Smooth muscle cell (in vitro differentiated cells): ENCODE data around the gene TIAM2. TPM values are rescaled to one million over a fixed set of nuclear protein-coding genes. Genes with fewer than 3 reads are reported as not detected.

ENCODE experiments used
- DNase-seq: peaks from one replicate; lab custom pipeline; 2025; ENCODE audit not compliant: unreplicated experiment; lab: John Stamatoyannopoulos, UW
- H2AFZ ChIP-seq: fragments of 200-600 bp; sonication (generic); 2 replicates; pipeline ENCODE4 v1.6.0; 2016; ENCODE audit warnings: antibody characterized with exemption, low read depth, mild to moderate bottlenecking
- H3F3A ChIP-seq: fragments of 200-600 bp; sonication (generic); 2 replicates; pipeline ENCODE4 v1.6.0; 2017; ENCODE audit warnings: antibody characterized with exemption, low read depth
- H3K27ac ChIP-seq: fragments of 200-600 bp; sonication (generic); 2 replicates; pipeline ENCODE4 v1.5.1; 2016; ENCODE audit warnings: low read depth, mild to moderate bottlenecking
- H3K27me3 ChIP-seq: fragments of 200-600 bp; sonication (generic); 2 replicates; pipeline ENCODE4 v1.6.1; 2016; ENCODE audit warnings: low read depth, mild to moderate bottlenecking
- H3K36me3 ChIP-seq: fragments of 200-600 bp; sonication (generic); 2 replicates; pipeline ENCODE4 v1.5.1; 2016; ENCODE audit warnings: low read depth
- H3K4me1 ChIP-seq: fragments of 200-600 bp; sonication (generic); 2 replicates; pipeline ENCODE4 v1.5.1; 2016; ENCODE audit warnings: low read depth
- H3K4me2 ChIP-seq: fragments of 200-600 bp; sonication (generic); 2 replicates; pipeline ENCODE4 v1.6.0; 2016; ENCODE audit warnings: mild to moderate bottlenecking
- H3K4me3 ChIP-seq: fragments of 200-600 bp; sonication (generic); 2 replicates; pipeline ENCODE4 v1.5.1; 2016; ENCODE audit warnings: mild to moderate bottlenecking
- H3K79me2 ChIP-seq: fragments of 200-600 bp; sonication (generic); 2 replicates; pipeline ENCODE4 v1.6.0; 2016; ENCODE audit warnings: low read depth, mild to moderate bottlenecking
- H3K9ac ChIP-seq: fragments of 200-600 bp; sonication (generic); 2 replicates; pipeline ENCODE4 v1.6.0; 2016; ENCODE audit warnings: low read depth
- H3K9me3 ChIP-seq: fragments of 200-600 bp; sonication (generic); replicated peaks from 2 replicates; pipeline ENCODE4 v1.5.1; 2016; ENCODE audit warnings: low read depth
- H4K20me1 ChIP-seq: fragments of 200-600 bp; sonication (generic); 2 replicates; pipeline ENCODE4 v1.6.0; 2016; ENCODE audit warnings: low read depth
- CTCF ChIP-seq: fragments of 200-600 bp; sonication (generic); IDR thresholded peaks from 2 replicates; pipeline ENCODE4 v1.5.1; 2017; ENCODE audit warnings: borderline replicate concordance, mild to moderate bottlenecking, antibody characterized with exemption; ENCODE audit not compliant: insufficient read depth, poor library complexity, severe bottlenecking
- WGBS: methylation state at CpG from one replicate; pipeline ENCODE4 v1.1.7; 2016; ENCODE audit warnings: low lambda C conversion rate; 5-methylcytosine and 5-hydroxymethylcytosine counted together
- polyA plus RNA-seq: library from polyadenylated mRNA; unstranded; fragments of >200 nt; fragmentation: Nextera tagmentation; extraction: Ambion mirVana; gene quantifications from 2 replicates; pipeline ENCODE4 v1.2.1, GENCODE V29; 2016
- total RNA-seq: library from RNA; depleted of rRNA; stranded (reverse); fragments of >200 nt; gene quantifications from 2 replicates; pipeline ENCODE4 v1.2.3, GENCODE V29; 2014

TIAM2 gene
- total and polyA plus RNA-seq, 2 experiments from 2014 or later, result 13.1 to 24.9 TPM

GRCh38 chr6:155120034-155120433 lies 124.9 kb downstream of the TIAM2 start:
- Histone ChIP-seq H3K9ac (peak overlapping the region; percentile 19), H3K79me2 (no peaks in the 10 kb centered on the region), H2AFZ (no peak overlapping the region), H3K27ac (peak overlapping the region; percentile 86), H3K4me2 (no peak overlapping the region), H3K4me1 (peaks cover 38% of the 10 kb centered on the region), H4K20me1 (no peaks in the 10 kb centered on the region), H3K36me3 (no peaks in the 10 kb centered on the region), H3K27me3 (no peaks in the 10 kb centered on the region), H3K9me3 (no peaks in the 10 kb centered on the region), H3F3A (no peaks in the 10 kb centered on the region), H3K4me3 (no peak overlapping the region)
- no peak for DNase-seq
- 41% methylated on average over 6 of the region's 6 CpGs for WGBS
- TF ChIP-seq CTCF, result no peak

- H4K20me1 ChIP-seq, result no peaks in the 10 kb centered on the region
- H3K4me1 ChIP-seq, result peaks cover 38% of the 10 kb centered on the region
- 9% methylated on average over 4 of the region's 4 CpGs for WGBS
- no peaks in the 10 kb centered on the region for H3K9me3 ChIP-seq
- H2AFZ ChIP-seq, result peak overlapping the region; percentile 44
- no peak for DNase-seq
- no peaks in the 10 kb centered on the region for H3K27me3 ChIP-seq
- H3F3A ChIP-seq, result peaks cover 3% of the 10 kb centered on the region
- no peaks in the 10 kb centered on the region for H3K79me2 ChIP-seq
- H3K4me3 ChIP-seq, result peak overlapping the region; percentile 17
- H3K36me3 ChIP-seq, result no peaks in the 10 kb centered on the region
- H3K4me2 ChIP-seq, result peak overlapping the region; percentile 79
- H3K9ac ChIP-seq, result peak overlapping the region; percentile 65
- TF ChIP-seq CTCF, result no peak
- H3K27ac ChIP-seq, result peak overlapping the region; percentile 86
Observed at GRCh38 chr6:155121294-155121693, 126.2 kb downstream of the TIAM2 start.

GRCh38 chr6:155121699-155122098 lies 126.6 kb downstream of the TIAM2 start:
- Histone ChIP-seq H3K9me3 (no peaks in the 10 kb centered on the region), H3K4me1 (peaks cover 41% of the 10 kb centered on the region), H3K4me3 (peak overlapping the region; percentile 17), H2AFZ (peak overlapping the region; percentile 44), H3K36me3 (no peaks in the 10 kb centered on the region), H3K27ac (peak overlapping the region; percentile 86), H3K4me2 (peak overlapping the region; percentile 79), H3K27me3 (no peaks in the 10 kb centered on the region), H3K79me2 (no peaks in the 10 kb centered on the region), H4K20me1 (no peaks in the 10 kb centered on the region), H3F3A (peaks cover 7% of the 10 kb centered on the region), H3K9ac (peak overlapping the region; percentile 65)
- DNase-seq, result peak; percentile 12
- 7% methylated on average over 11 of the region's 11 CpGs for WGBS
- no peak for TF ChIP-seq CTCF

- Histone ChIP-seq H3K79me2 (no peaks in the 10 kb centered on the region), H3F3A (peaks cover 11% of the 10 kb centered on the region), H3K9ac (peak overlapping the region; percentile 65), H3K9me3 (no peaks in the 10 kb centered on the region), H3K36me3 (no peaks in the 10 kb centered on the region), H3K4me1 (peaks cover 42% of the 10 kb centered on the region), H3K27ac (peak overlapping the region; percentile 86), H4K20me1 (no peaks in the 10 kb centered on the region), H2AFZ (no peak overlapping the region), H3K4me2 (peak overlapping the region; percentile 79), H3K4me3 (no peak overlapping the region), H3K27me3 (no peaks in the 10 kb centered on the region)
- no peak for TF ChIP-seq CTCF
- DNase-seq, result no peak
- WGBS, result 80% methylated on average over 6 of the region's 6 CpGs
Observed at GRCh38 chr6:155122199-155122950, 127.3 kb downstream of the TIAM2 start.
